ENCODE data around the gene DEFB131B.
A peak's percentile ranks its signal among the peaks of the same experiment; 100 is the strongest.
"Not testable (repeated sequence)": the region's sequence is repeated elsewhere in the genome, so short reads cannot be mapped to it uniquely, and the experiment has no call there.

The DEFB131B gene

GRCh38 chr11:71911321-71911985 is 33.2 kb downstream of the DEFB131B start:
- not testable (repeated sequence) for DNase-seq (ENCODE audit: low spot score)

DNA sequence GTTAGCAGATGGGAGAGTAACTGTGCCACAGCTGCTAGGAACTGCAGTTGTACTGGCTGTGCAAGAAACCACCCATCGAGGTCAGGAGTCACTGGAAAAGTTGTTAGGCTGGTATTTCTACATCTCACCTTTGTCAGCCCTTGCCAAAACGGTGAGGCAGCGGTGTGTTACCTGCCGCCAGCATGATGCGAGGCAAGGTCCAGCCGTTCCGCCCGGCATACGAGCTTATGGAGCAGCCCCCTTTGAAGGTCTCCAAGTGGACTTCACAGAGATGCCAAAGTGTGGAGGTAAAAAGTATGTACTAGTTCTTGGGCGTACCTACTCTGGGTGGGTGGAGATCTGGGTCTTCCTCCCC is 33.7 kb downstream of the DEFB131B start:
- DNase-seq (ENCODE audit: low spot score) = not testable (repeated sequence)

DNA sequence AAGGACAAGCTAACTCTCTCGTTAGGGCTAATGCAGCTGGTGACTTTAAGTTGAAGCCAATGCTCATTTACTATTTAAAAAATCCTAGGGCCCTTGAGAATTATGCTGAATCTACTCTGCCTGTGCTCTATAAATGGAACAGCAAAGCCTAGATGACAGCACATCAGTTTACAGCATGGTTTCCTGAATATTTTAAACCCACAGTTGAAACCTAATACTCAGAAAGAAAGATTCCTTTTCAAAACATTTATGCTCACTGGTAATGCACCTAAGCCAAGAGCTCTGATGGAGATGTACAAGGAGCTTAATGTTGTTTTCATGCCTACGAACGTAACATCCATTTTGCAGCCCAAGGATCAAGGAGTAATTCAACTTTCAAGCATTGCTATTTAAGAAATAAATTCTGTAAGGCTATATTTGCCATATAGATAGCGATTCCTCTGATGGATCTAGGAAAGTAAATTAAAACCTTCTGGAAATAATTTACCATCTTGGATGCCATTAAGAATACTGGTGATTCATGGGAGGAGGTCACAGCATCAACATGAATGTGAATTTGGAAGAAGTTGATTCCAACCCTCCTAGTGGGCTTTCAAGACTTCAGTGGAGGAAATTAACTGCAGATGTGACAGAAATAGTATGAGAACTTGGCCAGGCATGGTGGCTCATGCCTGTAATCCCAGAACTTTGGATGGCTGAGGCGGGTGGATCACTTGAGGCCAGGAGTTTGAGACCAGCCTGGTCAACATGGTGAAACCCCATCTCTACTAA is 35.7 kb downstream of the DEFB131B start:
- DNase-seq (ENCODE audit: low spot score) = no peak

DNA sequence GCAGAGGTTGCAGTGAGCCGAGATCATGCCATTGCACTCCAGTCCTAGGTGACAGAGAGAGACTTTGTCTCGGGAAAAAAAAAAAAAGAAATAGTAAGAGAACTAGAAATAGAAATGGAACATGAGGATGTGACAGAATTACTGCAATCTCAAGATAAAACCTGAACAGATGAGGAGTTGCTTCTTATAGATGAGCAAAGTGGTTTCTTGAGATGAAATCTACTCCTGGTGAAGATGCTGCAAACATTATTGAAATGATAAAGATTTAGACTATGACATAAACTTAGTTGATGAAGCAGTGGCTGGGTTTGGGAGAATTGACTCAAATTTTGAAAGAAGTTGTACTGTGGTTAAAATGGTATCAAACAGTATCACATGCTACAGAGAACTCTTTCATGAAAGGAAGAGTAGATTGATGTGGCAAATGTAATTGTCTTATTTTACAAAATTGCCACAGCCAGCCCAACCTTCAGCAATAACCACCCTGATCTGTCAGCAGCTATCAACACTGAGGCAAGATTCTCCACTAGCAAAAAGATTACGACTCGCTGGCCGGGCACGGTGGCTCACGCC is 36.5 kb downstream of the DEFB131B start:
- no peak for DNase-seq (ENCODE audit: low spot score)

DNA sequence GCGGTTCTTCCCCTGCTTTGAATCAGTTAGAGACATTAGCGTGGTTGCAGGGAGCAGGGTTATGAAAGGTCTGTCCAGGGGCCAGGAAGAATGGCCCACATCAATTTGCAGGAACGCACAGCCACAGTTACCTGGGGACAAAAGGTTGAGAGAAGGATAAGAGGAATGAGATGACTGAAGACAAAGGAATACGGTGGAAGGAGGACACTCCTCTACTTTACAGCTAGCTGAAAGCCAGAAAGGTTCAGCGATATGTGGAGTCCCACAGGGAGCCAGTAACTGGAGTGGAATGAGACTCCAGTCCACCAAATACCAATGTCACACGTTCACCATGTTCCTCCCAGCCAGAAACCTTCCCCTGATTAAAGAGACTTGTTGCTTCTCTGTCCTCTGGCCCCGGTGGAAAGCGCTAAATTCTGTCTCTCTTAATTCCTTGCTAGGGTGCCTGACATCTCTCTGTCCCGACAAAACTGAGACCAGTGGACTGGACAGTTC is 39.4 kb downstream of the DEFB131B start:
- DNase-seq (ENCODE audit: low spot score) = no peak

GRCh38 chr11:71927820-71928736 is 49.8 kb downstream of the DEFB131B start, which contains the start of gene XNDC1N:
XNDC1N (minus strand) TSS chr11:71928594; CDS start chr11:71923353, 5,241 bp downstream.
- DNase-seq (ENCODE audit: low spot score) = peak; percentile 68

DNA sequence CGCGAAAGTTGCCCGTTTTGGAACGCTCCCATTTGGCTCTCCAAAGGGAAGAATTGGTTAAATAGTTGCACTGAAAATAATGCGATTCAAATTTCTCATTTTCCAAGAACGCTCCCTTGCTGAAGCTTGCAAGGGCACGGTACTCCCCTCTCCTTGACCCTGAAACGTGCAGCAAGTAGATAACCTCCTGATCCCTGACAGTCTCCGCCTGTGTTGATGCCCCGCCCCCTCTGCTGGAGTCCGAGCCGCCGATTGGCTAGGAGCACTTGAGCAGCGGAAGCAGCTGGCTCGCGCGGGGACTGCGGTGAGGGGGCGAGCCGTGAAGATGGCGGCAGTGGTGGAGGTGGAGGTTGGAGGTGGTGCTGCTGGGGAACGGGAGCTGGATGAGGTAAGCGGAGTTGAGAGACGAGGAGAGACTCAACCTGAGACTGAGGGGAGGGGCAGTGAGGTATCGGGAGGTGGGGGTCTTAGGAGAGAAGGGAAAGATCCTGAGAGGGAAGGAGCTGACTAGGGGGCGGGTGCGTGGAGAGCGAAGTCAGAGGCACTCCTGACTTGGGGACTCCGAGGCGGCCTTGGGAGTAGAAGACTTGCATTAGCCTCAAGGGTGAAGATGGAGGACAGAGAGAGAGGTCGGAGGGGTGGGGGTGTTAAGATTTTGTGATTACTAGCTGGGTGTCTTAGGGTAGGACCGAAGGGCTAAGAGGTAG is 50.6 kb downstream of the DEFB131B start, which contains the start of gene RNF121:
Gene RNF121 (plus strand): TSS at position 310 of the 707 bp plus-strand sequence. CDS start 16 bp downstream, at position 326.
- DNase-seq (ENCODE audit: low spot score) = peak; percentile 95

DNA sequence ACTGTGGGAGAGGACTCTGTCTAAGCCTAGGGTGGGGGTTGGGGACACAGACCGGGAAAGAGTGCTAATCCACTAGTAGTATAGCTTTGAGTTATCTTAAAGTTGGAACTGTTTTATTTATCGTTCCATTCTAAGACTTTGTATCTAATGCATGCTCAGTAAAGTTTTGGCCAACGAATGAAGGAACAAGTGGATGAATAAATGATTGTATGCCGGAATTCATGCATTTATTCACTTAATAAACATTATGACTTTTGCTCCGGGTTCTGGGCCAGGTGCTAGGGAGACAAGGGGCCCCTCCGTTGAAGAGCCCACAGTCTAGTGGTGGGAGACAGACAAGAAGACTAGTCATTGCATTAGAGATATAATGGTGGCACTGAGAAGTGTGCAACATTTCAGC is 51.2 kb downstream of the DEFB131B start:
- DNase-seq (ENCODE audit: low spot score) = no peak

- DNase-seq (ENCODE audit: low spot score) = no peak
These were observed 52.4 kb downstream of the DEFB131B start for GRCh38 chr11:71930556-71931244.

DNA sequence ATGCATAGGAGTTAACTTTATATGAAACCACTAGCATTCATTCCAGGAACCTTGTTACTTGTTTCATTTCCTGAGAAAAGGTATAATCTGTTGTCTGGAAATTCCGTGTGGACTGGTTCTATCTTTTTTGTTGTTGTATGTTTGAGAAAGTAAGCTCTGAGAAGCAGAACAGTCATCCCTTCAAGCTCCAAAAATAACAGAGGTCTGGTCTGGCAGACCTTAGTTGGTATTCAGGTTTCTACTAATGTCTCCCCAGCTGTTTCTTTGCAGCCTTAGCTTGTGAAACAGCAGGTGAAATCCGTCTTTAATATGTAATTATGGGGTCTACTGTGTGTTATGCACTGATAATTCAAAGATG is 53.0 kb downstream of the DEFB131B start:
- DNase-seq (ENCODE audit: low spot score) = no peak

DNA sequence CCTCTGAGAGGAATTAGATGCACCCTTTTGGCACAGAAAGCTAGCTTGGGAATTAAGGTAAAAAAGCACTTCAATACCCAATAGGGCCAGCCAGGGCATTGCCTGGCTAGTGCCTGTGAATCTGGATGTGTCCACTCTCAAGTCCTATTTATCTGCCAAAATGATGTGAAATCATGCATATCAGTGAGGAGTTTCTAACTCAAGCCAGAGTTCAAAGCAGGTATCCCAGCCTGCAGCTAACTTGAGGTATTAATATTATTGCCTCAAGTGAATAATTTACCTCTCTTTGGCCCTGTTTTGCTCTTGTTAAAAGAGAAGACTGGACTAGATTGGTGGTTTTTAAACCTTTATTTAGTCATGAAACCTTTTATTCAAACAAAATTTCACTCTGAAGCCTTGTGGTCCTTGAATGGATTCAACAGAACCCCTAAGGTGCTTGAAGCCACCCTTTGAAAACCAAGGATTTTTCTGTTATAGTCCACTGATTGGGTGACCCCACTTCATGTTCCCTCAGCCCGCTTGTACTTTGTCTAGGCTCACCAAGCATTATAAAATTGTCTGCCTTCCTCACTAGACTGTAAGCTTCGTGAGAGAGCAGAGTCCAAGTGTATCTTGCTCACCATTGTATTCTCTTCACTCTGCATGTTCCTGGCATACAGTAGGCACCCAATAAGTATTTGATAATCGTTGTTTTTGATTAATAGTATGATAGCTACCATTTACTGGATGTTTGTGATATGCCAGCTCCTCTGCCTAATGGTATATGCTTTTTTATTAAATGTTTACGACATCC is 55.1 kb downstream of the DEFB131B start:
- DNase-seq (ENCODE audit: low spot score) = no peak
